HG03064 (cell line): ENCODE data around the gene BICRA.

Source experiments
- ATAC-seq: cut with Tn5 transposase; IDR thresholded peaks from one replicate; pipeline ENCODE4 v1.9.1; 2021; ENCODE audit warnings: low read depth; ENCODE audit not compliant: unreplicated experiment

The BICRA gene

DNA sequence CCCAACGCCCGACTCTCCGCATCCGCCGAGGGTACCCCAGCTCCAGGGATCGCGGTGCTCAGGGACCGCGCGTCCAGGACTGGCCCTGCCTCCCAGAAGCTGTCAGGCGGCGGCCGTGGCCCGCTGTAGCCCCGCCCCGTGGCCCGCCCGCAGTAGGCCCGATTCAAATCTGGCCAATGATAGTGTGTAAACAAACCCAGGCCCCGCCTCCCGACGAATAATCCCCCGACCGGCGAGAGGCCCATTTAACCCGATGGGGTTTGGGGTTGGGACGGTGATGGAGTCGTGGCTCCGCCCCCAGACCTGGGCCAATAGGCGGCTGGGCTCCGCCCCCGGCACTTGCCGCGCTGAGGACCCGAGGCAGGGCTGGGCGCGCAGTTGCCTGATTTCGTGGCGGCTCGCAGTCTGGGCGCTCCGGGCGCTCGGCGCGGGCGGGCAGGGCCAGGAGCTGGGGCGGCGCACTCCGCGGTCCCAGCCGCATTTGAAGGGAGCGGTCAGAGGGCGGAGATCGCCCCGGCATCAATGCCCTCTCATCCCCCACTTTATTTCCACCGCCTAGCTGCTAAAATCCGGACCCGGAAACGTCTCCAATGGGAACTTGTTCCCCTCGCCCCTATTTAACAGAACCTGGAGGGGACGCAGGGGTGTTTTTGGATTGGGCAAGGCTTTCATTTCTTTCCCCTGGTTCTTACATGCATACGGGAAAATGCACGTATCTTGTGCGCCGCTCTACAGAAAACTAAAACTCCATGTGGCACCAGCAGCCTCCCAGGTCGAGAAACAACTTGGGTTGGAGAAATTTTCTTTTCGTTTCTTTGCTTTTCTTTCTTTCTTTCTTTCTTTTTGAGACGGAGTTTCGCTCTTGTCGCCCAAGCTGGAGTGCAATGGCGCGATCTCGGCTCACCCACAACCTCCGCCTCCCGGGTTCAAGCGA, 8.4 kb upstream of the BICRA start:
- peak; percentile 88 for ATAC-seq

DNA sequence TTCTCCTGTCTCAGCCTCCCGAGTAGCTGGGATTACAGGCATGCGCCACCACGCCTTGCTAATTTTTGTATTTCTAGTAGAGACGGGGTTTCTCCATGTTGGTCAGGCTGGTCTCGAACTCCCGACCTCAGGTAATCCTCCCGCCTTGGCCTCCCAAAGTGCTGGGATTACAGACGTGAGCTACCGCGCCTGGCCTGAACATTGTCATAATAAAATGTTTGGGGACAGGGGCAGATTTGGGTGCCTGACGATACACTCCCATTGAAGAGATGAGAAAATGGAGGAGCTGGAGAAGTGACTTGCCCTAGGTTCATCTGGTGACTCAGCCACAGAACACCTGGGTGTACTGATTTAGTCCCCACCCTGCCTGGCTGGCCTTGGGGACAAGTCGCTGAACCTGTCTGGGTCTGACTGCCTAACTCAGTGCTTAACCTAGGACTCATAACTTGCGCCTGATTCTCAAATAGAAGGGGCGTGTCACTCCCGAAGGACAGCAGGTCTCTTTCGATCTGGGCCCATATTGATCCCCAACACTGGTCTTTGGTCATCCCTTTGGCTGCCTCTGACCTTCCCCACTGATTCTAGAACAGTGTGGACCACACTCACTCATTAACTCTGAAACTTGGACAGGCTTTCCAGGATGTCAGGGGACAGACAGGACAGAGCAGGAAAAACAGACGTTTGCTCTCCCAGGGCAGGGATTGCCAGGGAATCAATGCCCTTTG, 7.6 kb upstream of the BICRA start:
- ATAC-seq = no peak

DNA sequence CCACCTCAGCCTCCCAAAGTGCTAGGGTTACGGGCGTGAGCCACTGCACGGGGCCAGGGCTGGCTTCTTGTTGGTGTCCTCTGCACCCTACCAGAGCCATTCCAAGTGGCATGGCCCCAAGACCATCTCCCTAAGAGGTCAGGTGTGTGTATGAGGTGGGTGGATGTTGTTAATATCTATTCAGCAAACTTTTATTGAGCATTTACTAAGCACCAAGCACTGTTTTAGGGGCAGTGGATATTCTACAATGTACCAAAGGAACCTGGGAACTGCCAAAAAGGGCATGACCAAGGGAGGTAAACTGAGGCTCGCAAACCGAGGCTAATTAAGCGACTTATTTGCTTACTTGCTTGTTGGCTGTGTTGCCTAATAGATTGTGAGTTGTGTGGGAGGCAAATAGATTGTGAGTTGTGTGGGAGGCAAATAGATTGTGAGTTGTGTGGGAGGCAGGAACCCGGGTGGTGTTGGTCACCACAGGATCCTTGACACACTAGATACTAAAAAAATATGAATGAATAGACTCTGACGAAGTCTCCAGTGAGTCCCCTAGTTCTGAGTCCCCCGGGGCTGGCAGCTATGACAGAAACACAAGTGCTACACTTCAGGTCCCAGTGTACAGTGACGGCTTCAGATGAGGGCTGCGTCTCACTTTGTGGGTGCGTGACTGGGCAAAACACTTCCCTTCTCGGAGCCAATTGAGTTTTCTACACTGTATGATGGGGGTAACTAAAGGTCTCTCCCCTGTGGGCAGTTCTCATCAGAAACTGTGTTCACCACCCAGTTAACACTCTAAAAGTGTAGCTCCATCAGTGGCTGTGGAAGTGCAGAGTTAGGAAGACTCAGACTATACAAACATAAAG, 5.0 kb upstream of the BICRA start:
- no peak for ATAC-seq

DNA sequence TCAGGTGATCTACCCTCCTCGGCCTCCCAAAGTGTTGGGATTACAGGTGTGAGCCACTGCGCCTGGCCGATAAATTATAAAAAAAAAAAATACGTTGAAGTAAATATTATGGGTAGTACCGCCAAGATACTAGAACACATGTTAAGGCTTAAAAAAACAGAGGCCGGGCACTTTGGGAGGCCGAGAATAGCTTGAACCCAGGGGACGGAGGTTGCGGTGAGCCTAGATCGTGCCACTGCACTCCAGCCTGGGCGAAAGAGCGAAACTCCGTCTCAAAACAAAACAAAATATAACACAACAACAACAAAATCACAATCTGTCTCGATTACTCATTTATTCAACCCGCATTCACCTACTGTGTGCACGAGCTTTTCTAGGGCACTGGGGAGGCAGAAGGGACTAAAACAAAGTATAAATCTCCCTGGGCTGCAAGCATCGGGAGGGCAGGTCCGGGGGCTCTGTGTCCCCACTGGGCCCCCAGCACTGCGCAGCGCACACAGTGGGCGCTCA, 1.3 kb upstream of the BICRA start:
- ATAC-seq = no peak

DNA sequence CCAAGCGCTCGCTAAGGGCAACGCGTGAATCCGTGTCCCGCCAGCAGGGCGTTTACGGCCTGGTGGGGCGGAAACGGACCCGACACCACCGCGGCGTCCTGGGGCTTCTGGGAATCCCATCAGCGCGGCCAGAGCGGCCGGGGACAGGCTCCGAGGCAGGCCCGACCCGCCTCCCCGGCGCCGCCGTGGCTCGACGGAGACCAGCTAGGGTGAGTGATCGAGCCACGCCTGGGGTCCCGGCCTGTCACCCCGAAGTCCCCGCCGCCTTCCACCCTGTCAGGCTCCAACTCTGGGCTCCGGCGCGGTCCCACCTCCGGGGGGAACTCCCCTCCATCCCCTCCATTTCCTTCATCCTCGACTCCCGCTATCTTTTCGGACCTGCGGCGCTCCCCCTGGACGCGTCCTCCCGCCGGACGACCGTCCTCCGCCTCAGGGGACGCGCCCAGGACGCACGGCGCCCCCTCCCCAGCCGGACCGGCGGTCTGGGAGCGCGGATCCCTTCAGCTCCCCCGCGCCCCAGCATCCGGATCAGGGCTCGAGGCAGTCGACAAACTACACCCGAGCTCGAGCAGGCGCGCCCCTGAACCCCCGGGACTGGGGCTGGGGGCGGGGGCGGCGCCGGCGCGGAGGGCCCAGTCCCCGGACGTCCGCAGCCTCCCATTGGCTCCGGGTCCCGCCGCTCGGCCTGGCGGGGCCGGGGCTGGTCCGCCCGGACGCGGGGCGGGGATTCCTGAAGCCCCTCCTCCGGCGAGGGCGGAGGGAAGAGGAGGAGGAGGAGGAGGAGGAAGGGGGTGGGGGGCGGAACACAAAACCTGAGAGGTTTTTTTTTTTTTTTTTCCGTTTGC, 638 bp upstream of the BICRA start:
- ATAC-seq = peak; percentile 59

DNA sequence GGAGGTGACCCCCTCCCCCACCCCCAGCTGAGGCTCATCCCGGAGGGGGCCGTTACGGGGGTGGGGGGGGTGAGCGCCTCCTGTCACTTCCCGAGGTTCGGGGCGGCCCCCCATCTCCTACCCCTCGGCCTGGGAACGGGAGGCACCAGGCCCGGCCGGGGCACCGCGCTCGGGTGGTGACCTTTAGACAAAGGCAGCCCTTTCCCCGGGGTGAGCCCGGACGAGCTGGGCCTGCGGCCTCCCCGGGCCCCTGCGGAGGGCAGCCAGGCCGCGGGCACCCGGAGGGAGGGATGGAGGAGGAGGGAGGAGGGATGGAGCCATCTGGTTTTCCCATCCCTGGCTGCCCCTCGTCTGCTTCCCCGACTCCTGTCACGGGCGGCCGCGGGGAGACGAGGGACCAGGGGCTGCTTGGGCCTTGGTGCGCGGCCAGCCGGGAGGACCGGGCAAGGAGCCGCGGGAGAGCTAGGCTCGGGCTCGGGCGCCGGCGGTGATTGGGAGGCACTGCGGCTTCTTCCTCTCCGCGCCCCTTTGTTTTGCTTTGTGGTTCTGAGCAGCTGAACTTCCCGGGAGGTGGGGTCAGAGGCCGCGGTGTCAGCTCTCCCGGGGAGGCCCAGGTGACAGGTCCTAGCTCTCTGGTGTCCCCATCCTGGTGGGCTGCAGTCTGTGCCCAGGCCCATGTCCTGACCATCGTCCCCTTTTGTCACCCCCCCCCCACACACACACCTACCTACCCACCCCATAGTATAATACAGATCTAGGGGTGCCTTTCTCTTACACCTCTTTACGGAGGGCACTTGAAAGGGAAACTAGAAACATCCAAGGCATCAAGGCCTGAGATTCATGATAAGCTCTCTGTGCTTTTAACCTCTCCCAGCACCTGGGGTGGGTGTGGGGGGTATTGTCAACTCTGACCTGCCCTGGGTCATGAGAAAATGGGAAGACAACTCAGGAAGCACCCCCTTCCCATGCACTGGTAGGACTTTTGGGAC, 1.3 kb downstream of the BICRA start:
- no peak for ATAC-seq

DNA sequence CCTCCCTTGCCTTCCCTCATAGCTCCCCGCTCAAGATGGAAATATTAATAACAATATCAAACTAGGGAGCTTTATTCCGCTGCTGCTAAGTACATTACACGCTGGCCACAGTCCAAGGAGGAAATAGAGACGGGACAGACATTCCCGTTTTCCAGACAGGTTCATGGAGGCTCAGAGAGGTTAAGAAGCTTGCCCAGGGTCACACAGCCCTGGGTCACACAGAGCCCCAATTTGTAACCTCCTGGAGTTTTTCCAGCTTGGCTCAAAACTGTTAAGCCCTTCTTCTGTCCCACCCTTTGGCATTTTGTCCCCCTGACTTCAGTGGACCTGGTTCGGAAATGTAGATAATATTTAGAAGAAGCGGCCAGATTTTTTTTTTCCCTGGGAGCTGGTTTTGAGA, 2.0 kb downstream of the BICRA start:
- ATAC-seq = no peak

DNA sequence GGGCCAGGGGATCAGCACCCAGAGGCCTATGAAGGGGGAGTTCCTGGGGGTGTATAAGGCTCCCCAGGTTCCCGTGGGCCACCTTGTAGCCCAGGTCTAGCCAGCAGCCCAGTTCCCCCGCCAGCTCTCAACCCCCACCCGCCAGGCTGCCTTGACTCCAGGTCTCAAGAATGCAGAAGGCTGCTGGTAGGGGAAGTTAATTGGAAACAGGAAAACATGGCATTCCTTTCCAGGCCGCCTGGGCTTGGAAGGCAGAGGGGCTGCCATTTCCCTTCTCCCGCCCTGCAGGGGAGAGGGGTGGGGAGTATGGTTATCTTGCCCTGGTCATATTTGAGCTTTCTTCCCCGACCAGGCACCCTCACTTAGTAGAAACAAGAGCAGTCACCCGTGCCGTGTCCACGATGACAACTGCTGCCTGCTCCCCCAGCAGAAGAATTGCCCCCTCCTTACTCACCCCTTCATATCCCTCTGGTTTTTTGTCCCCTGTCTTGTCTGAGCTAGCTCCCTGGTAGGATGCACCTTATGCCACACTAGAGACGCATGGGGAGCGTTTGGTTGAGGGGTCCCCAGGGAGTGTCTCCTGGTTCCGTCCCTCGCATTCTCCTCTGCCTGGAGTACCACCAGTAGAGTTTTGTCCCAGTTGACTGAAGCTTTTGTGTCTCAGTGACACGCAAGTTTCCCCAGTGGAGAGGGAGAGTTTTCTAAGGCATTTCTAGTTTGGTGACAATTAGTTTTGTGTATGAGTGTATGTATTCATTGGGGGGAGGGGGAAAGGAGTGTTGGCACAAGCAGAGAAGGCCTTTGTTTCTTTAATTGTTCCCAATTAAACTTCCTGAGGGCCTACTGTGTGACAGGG, 4.5 kb downstream of the BICRA start:
- no peak for ATAC-seq

DNA sequence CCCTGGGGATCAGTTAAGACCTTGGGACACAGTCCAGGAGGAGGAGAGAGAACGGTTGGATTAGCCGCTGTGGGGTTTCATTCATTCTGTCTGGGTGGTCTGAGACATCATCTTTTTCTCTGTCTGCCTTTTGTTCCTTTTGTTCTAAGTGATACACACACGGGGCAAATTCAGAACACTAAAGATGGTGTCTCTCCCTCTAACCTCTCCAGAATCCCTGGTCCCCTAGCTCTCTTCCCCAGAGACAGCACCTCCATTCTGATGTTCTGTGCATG, 5.0 kb downstream of the BICRA start:
- ATAC-seq = no peak

DNA sequence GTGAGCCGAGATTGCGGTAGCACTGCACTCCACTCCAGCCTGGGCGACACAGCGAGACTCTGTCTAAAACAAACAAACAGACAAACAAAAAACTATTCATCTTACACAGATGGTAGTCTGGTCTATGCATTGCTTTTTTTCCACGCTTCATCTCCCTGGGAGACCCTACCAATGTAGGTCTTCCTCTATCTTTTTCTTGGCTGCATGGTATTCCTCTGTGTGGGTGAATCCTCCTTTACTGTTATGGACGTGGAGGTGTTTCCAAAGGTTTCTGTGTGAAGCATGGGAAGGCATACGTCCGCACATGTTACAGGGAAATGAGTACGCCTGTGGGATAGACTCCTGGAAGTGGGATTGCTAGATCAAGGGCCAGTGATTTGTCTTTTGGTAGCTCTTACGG, 5.6 kb downstream of the BICRA start:
- no peak for ATAC-seq

DNA sequence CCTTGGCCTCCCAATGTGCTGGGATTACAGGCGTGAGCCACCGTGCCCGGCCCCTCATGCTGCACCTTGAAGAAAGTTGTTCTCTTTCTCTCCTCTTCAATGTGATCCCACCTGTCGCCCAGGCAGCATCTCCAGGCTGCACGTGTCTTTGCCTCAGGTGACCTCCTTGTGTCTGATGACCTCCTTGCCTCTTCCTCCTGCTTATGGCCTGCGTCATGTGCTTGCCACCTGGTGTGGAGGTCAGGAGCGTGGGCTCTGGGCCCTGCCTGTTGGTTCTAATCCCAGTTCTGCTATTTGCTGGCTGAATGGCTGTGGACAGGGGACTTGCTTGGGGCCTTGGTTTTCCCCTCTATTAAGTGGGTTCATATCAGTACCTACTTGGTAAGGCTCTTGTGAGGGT, 6.3 kb downstream of the BICRA start:
- no peak for ATAC-seq

DNA sequence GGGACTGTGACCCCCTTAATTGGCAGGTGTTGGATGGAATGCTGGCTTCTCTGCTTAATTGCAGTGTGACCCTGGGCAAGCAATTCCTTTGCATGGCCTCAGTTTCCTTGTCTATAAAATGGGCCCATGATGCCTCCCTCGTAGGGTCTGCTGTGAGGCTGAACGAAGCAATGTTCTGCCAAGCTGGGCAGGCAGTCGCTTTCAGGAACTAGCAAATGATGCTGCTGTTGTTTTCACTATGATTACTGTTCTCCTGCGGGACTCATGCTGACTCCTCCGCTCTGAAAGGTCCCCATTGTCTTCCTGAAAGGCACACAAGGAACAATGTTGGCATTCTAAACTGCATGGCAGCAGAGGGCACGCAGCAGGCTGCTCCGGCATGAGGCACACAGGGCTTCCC, 6.8 kb downstream of the BICRA start:
- no peak for ATAC-seq

DNA sequence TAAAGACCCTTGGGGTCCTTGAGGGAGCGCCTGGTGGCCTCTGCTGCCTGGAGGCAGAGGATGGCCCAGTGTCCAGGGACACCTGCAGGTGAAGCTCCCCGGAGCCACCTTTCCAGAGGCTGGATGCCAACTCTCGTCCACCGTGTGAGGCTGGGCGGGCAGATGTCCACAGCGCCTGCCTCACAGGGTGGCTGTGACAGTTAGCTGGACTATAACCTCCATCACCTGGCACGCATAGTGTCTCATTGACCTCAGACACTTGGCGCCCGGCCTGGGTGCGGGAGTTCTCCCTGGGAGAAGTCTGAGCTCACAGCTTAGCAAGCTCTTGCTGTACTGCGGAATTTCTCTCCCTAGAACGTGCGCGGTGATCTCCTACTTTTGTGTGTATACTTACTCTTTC, 9.8 kb downstream of the BICRA start:
- no peak for ATAC-seq

DNA sequence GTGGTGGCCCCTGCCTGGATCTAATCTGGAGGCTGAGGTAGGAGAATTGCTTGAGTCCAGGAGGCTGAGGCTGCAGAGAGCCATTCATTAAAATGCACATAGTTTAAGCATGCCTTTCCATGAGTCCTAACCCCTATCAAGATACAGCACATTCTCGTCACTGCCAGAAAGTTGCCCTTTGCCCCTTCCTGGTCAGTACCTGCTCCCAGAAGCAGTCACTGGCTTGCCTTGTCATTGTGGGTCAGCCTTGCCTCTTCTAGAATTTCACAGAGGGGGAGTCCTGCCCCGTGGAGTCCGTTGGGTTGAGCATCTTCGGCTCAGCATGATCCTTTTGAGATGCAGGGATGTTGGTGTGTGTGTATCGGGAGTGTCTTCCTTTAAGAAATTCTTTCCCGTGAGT, 10.8 kb downstream of the BICRA start:
- ATAC-seq = no peak

DNA sequence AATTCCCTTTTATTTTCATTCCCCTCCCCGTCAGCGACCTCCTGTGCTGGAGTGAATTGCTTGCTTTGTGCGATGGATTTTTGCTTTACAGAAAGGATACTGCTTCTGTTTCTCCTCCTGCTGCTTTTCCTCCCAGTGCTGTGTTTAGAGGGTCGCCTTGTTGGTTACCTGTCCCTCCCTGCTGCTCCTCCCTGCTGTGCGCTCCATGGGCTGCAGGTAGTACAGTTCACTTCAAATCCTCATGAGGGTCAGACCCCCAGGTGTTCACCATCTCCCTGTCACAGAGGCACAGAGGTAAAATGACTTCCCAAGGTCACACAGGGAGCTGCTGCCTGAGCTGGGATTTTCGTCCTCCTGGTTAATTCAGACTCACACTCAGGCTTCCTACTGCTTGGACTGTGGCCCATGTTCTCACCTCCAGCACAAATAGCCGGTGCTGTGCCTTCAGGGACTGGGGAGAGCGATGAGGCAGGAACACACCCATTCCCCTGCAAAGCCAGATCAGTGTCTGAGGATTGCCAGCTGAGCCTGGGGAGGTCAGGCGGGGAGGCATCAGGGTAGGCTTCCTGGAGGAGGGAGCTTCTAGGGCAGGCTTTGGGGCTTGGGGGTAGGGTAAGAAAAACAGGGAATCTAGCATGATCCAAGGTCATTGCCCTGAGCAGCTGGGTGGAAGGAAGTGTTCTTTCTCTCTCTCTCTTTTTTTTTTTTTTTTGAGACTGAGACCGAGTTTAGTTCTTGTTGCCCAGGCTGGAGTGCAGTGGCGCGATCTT, 14.4 kb downstream of the BICRA start:
- no peak for ATAC-seq

DNA sequence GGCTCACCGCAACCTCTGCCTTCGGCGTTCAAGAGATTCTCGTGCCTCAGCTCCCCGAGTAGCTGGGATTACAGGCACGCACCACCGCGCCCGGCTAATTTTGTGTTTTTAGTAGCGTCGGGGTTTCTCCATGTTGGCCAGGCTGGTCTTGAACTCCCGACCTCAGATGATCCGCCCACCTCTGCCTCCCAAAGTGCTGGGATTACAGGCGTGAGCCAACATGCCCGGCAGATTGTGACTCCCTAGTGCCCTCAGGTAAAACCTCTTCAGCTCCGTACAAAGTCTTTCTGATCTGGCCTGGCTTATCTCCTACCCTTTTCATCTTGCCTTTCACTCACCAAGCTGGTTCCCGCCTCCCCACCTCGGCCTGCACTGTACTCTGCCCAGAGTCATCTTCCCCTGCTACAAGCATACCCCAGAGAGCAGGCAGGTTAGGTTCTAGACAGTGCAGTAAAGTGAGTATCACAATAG, 15.0 kb downstream of the BICRA start:
- no peak for ATAC-seq

DNA sequence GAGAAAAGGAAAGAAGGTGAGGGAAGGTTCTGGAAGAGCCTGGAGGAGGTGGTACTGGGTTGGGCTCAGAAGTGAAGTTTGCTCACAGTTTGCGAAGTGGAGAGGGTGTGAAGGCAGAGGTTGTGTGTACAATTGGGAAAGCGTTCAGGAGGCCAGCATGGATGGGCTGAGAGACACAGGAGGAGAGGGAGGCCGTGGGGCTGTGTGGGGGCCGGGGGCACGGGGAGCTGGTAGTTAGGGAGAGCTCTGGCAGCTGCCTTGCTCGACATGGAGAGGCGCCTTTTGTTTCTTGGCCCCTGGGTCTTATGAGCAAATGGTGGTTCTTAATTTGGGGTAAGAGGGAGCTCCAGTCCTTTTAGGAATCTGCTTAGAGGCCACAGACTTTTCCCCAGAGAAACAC, 16.7 kb downstream of the BICRA start:
- ATAC-seq = no peak
